22Rv1 (cell line): ENCODE measurements around the gene TGFBR3.

Experiments used
- CTCF ChIP-seq: fragments of 450-650 bp; IDR thresholded peaks from 2 replicates; pipeline ENCODE4 v1.5.1; 2017; ENCODE audit warnings: mild to moderate bottlenecking
- ZFX ChIP-seq: fragments of 450-650 bp; IDR thresholded peaks from 2 replicates; pipeline ENCODE4 v1.6.1; 2017; ENCODE audit warnings: antibody characterized with exemption, borderline replicate concordance

GRCh38 chr1:91891454-91891853, 5.5 kb upstream of the TGFBR3 start:
- TF ChIP-seq CTCF (no peak), ZFX (no peak)
